Measurements from ENCODE around the gene GPR137C.

DNA sequence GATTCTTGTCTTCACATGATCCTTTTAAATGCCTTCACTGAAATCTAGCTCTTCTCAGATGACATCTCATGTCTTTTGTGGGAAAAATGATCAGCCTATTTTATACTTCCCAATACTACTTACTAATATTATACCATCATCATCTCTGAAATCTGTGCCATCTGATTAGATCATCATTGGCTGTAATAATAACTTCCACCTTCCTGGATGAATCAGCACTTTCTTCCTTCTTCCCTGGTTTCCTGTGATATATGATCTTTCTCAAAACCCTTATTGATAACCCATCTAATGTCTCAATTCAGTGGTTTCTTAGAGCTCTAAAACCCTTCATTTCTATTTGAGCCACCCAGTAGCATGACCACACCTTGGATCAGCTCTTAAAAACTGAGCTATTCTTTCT, 30.9 kb downstream of the GPR137C start:
- TF ChIP-seq EP300 (IDR thresholded peaks at IDR 0.05) (no peak), POLR2A (IDR thresholded peaks at IDR 0.05) (no peak)
- TF ChIP-seq, protein P1, sequence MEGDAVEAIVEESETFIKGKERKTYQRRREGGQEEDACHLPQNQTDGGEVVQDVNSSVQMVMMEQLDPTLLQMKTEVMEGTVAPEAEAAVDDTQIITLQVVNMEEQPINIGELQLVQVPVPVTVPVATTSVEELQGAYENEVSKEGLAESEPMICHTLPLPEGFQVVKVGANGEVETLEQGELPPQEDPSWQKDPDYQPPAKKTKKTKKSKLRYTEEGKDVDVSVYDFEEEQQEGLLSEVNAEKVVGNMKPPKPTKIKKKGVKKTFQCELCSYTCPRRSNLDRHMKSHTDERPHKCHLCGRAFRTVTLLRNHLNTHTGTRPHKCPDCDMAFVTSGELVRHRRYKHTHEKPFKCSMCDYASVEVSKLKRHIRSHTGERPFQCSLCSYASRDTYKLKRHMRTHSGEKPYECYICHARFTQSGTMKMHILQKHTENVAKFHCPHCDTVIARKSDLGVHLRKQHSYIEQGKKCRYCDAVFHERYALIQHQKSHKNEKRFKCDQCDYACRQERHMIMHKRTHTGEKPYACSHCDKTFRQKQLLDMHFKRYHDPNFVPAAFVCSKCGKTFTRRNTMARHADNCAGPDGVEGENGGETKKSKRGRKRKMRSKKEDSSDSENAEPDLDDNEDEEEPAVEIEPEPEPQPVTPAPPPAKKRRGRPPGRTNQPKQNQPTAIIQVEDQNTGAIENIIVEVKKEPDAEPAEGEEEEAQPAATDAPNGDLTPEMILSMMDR (IDR thresholded peaks at IDR 0.05), result no peak

All from tibial nerve (tissue), 4 donors.